Esophagus squamous epithelium (tissue), 4 donors: Measurements from ENCODE around the gene COG7.

ENCODE experiments used
- POLR2A ChIP-seq, 4 donors: fragments of 450-650 bp; IDR thresholded peaks; one replicate each; pipeline ENCODE4 v1.6.1; 2017; ENCODE audit warnings: antibody characterized with exemption in 4 of 4, mild to moderate bottlenecking in 4 of 4, moderate library complexity in 3 of 4
- TF ChIP-seq, protein P1 (sequence below), 6 experiments: fragments of 450-650 bp in 4 of 6; fragments of 200-600 bp in 2 of 6; sonication (generic) in 2 of 6; IDR thresholded peaks; one replicate each; pipeline ENCODE4 v1.5.1; 2016 to 2019; ENCODE audit warnings: antibody characterized with exemption in 6 of 6, mild to moderate bottlenecking in 4 of 6, moderate library complexity in 4 of 6

DNA sequence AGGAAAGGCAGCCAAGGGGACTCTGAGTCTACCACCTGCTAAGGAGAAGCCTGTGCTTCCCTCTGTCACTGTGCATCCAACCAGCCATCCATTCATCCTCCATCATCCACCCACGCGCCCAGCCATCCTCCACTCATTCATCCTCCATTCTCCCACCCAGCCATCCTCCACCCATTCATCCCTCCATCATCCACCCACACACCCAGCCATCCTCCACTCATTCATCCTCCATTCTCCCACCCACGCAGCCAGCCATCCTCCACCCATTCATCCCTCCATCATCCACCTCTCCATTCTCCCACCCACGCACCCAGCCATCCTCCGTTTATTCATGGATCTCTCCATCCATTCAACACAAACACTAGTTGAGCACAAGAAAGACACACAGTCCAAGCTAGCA is 74.1 kb downstream of the COG7 start:
- TF ChIP-seq, protein P1, sequence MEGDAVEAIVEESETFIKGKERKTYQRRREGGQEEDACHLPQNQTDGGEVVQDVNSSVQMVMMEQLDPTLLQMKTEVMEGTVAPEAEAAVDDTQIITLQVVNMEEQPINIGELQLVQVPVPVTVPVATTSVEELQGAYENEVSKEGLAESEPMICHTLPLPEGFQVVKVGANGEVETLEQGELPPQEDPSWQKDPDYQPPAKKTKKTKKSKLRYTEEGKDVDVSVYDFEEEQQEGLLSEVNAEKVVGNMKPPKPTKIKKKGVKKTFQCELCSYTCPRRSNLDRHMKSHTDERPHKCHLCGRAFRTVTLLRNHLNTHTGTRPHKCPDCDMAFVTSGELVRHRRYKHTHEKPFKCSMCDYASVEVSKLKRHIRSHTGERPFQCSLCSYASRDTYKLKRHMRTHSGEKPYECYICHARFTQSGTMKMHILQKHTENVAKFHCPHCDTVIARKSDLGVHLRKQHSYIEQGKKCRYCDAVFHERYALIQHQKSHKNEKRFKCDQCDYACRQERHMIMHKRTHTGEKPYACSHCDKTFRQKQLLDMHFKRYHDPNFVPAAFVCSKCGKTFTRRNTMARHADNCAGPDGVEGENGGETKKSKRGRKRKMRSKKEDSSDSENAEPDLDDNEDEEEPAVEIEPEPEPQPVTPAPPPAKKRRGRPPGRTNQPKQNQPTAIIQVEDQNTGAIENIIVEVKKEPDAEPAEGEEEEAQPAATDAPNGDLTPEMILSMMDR (IDR thresholded peaks at IDR 0.05), result no peak
- TF ChIP-seq POLR2A (IDR thresholded peaks at IDR 0.05), result no peak
